SU-DHL-6 (cell line): Measurements from ENCODE around the gene GSN.

Source experiments
- H2AFZ ChIP-seq: fragments of 200-600 bp; sonication (generic); 2 replicates; pipeline ENCODE4 v1.6.1; 2014; ENCODE audit warnings: low read depth, mild to moderate bottlenecking, moderate library complexity, mixed read lengths, antibody characterized with exemption, low read length; ENCODE audit not compliant: severe bottlenecking
- H3F3A ChIP-seq: fragments of 200-600 bp; shearing (Covaris generic); 2 replicates; pipeline ENCODE4 v1.6.0; 2016; ENCODE audit warnings: antibody characterized with exemption, mild to moderate bottlenecking; ENCODE audit not compliant: insufficient read depth
- H3K27ac ChIP-seq: fragments of 200-600 bp; sonication (generic); 2 replicates; pipeline ENCODE4 v1.5.1; 2016; ENCODE audit warnings: low read depth, mild to moderate bottlenecking, low read length, moderate library complexity, mixed read lengths
- H3K27me3 ChIP-seq: fragments of 200-600 bp; sonication (generic), shearing (Covaris generic); 2 replicates; pipeline ENCODE4 v1.6.0; 2014; ENCODE audit warnings: mild to moderate bottlenecking, low read length
- H3K36me3 ChIP-seq: fragments of 200-600 bp; sonication (generic); 2 replicates; pipeline ENCODE4 v1.6.1; 2014; ENCODE audit warnings: mild to moderate bottlenecking, low read length, mixed read lengths
- H3K4me2 ChIP-seq: fragments of 300-600, 200-600 bp; shearing (Covaris generic), sonication (generic); 2 replicates; pipeline ENCODE4 v1.6.0; 2014; ENCODE audit warnings: low read length, low read depth, mild to moderate bottlenecking; ENCODE audit not compliant: poor library complexity, severe bottlenecking
- H3K4me3 ChIP-seq: fragments of 200-600 bp; sonication (generic); 2 replicates; pipeline ENCODE4 v1.5.1; 2014; ENCODE audit warnings: antibody characterized with exemption, low read length, mild to moderate bottlenecking, mixed read lengths; ENCODE audit not compliant: insufficient read depth, poor library complexity, severe bottlenecking
- H3K79me2 ChIP-seq: fragments of 200-600 bp; sonication (generic); 2 replicates; pipeline ENCODE4 v1.6.1; 2014; ENCODE audit warnings: mild to moderate bottlenecking, low read length, moderate library complexity; ENCODE audit not compliant: insufficient read depth
- H3K9ac ChIP-seq: fragments of 200-600 bp; sonication (generic); 2 replicates; pipeline ENCODE4 v1.7.0; 2014; ENCODE audit warnings: mild to moderate bottlenecking, low read length
- H3K9me2 ChIP-seq: fragments of 200-600 bp; sonication (generic); replicated peaks from 2 replicates; pipeline ENCODE4 v1.6.1; 2014; ENCODE audit warnings: low read length; ENCODE audit not compliant: insufficient read depth
- H3K9me3 ChIP-seq: fragments of 200-600 bp; sonication (generic); 2 replicates; pipeline ENCODE4 v1.6.1; 2014; ENCODE audit warnings: low read length, mixed read lengths; ENCODE audit not compliant: insufficient read depth
- H4K20me1 ChIP-seq: fragments of 200-600 bp; sonication (generic); 2 replicates; pipeline ENCODE4 v1.6.1; 2014; ENCODE audit warnings: low read depth, mild to moderate bottlenecking, antibody characterized with exemption, low read length, moderate library complexity, mixed read lengths
- CTCF ChIP-seq: fragments of 200-600 bp; sonication (generic); IDR thresholded peaks from one replicate; pipeline ENCODE4 v1.5.1; 2017; ENCODE audit warnings: antibody characterized with exemption, mild to moderate bottlenecking, low read length, moderate library complexity; ENCODE audit not compliant: insufficient read depth, poor library complexity, severe bottlenecking
- EZH2phosphoT487 ChIP-seq: fragments of 200-600 bp; sonication (generic), shearing (Covaris generic); conservative IDR thresholded peaks from 2 replicates; pipeline ENCODE4 v1.6.1; 2018; ENCODE audit warnings: mild to moderate bottlenecking, antibody characterized with exemption, low read length, moderate library complexity, mixed read lengths

Gene GSN

GRCh38 chr9:121348221-121348620 is 80.3 kb downstream of the GSN start:
- Histone ChIP-seq H3K4me2 (no peak overlapping the region), H3K27me3 (no peaks in the 10 kb centered on the region), H3K9me3 (no peaks in the 10 kb centered on the region), H3F3A (no peaks in the 10 kb centered on the region), H3K9ac (no peak overlapping the region), H3K4me3 (no peak overlapping the region), H3K27ac (no peak overlapping the region), H3K9me2 (no peaks in the 10 kb centered on the region), H3K36me3 (no peaks in the 10 kb centered on the region), H3K79me2 (no peaks in the 10 kb centered on the region), H4K20me1 (no peaks in the 10 kb centered on the region), H2AFZ (no peak overlapping the region)
- TF ChIP-seq EZH2phosphoT487: no peak
- no peak for TF ChIP-seq CTCF

DNA sequence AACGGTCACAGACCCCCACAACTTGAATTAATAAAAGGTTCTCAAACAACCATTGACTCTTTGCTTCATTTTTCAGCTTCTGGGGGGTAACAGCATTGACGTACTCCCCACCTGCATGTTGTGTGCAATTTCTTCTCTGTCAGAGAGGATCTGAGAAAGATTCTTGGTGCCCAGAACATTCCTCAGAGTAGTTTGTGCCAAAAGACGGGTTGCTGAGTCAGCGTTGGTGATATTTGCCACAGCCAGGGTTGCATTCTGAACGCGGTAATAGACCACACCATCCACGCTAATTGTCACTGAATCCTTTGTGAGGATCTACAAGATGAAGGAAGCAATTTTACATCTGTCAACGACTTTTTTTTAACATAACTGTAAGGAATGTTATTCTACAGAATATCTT is 81.0 kb downstream of the GSN start:
- H3K36me3 ChIP-seq: no peaks in the 10 kb centered on the region
- TF ChIP-seq EZH2phosphoT487 (no peak), CTCF (no peak)

GRCh38 chr9:121350036-121350435 is 82.1 kb downstream of the GSN start:
- TF ChIP-seq EZH2phosphoT487 (no peak), CTCF (no peak)
- Histone ChIP-seq H3K27ac (no peak overlapping the region), H3K9me3 (no peaks in the 10 kb centered on the region), H3K79me2 (no peaks in the 10 kb centered on the region), H3K27me3 (no peaks in the 10 kb centered on the region), H3K4me2 (no peak overlapping the region), H3K9me2 (no peaks in the 10 kb centered on the region), H3F3A (no peaks in the 10 kb centered on the region), H3K9ac (no peak overlapping the region), H4K20me1 (no peaks in the 10 kb centered on the region), H2AFZ (no peak overlapping the region), H3K4me3 (no peak overlapping the region), H3K36me3 (no peaks in the 10 kb centered on the region)

More for the DNA sequence above, 81.0 kb downstream of the GSN start:
- no peak overlapping the region for H2AFZ ChIP-seq
- no peak overlapping the region for H3K4me2 ChIP-seq
- no peaks in the 10 kb centered on the region for H4K20me1 ChIP-seq
- H3K79me2 ChIP-seq: no peaks in the 10 kb centered on the region
- H3K9me3 ChIP-seq: no peaks in the 10 kb centered on the region
- H3K27ac ChIP-seq: no peak overlapping the region
- H3K9me2 ChIP-seq: no peaks in the 10 kb centered on the region
- H3K9ac ChIP-seq: no peak overlapping the region
- H3K27me3 ChIP-seq: no peaks in the 10 kb centered on the region
- H3K4me3 ChIP-seq: no peak overlapping the region
- H3F3A ChIP-seq: no peaks in the 10 kb centered on the region

DNA sequence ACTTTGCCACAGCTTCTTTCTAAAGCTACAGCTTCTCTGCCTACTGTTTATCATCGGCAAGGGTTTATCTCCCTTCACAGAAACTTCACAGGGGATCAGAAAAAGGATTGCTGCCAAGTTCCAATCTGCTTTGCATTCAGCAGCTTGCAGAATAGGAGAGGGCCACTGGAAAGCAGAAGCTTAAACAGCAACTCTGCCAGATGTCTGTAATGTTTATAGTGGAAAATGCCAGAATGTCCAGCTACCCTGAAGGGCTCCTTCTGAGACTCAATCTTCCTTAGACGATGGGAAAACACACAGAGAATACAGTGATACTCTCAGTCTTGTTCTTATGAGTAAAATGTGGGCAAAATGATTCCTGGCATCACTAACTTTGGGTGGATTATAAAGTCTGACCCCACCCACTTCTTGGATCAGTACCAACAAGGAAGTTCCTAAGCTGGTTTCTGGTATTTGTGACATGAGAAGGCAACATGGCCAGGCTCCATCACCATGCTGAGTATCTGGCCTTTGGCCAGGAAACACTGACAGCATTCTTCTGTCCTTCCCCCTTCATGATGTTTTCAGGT is 83.1 kb downstream of the GSN start:
- Histone ChIP-seq H4K20me1 (no peaks in the 10 kb centered on the region), H3K4me2 (no peak overlapping the region), H2AFZ (no peak overlapping the region), H3K9me2 (no peaks in the 10 kb centered on the region), H3K27me3 (no peaks in the 10 kb centered on the region), H3F3A (no peaks in the 10 kb centered on the region), H3K79me2 (no peaks in the 10 kb centered on the region), H3K27ac (no peak overlapping the region), H3K9me3 (no peaks in the 10 kb centered on the region), H3K4me3 (no peak overlapping the region), H3K36me3 (no peaks in the 10 kb centered on the region), H3K9ac (no peak overlapping the region)
- TF ChIP-seq CTCF: no peak
- TF ChIP-seq EZH2phosphoT487: no peak
